HFF-Myc (cell line): ENCODE data around the gene CUEDC1.
"Not testable (repeated sequence)": the region's sequence is repeated elsewhere in the genome, so short reads cannot be mapped to it uniquely, and the experiment has no call there.

Experiments used
- DNase-seq: peaks from one replicate; pipeline ENCODE4 v3.0.0-alpha.2; 2011; ENCODE audit warnings: low read depth; ENCODE audit errors: extremely low read depth
- H3K4me3 ChIP-seq: replicated peaks from 2 replicates; pipeline ENCODE4 v1.5.1; 2011; ENCODE audit warnings: low read depth, mild to moderate bottlenecking, control low read depth, low read length
- TF ChIP-seq, protein P1 (sequence below): IDR thresholded peaks from 2 replicates; pipeline ENCODE4 v1.5.1; 2012; ENCODE audit warnings: mild to moderate bottlenecking, low read depth, low read length, control low read depth; ENCODE audit errors: missing control alignments

Gene CUEDC1

DNA sequence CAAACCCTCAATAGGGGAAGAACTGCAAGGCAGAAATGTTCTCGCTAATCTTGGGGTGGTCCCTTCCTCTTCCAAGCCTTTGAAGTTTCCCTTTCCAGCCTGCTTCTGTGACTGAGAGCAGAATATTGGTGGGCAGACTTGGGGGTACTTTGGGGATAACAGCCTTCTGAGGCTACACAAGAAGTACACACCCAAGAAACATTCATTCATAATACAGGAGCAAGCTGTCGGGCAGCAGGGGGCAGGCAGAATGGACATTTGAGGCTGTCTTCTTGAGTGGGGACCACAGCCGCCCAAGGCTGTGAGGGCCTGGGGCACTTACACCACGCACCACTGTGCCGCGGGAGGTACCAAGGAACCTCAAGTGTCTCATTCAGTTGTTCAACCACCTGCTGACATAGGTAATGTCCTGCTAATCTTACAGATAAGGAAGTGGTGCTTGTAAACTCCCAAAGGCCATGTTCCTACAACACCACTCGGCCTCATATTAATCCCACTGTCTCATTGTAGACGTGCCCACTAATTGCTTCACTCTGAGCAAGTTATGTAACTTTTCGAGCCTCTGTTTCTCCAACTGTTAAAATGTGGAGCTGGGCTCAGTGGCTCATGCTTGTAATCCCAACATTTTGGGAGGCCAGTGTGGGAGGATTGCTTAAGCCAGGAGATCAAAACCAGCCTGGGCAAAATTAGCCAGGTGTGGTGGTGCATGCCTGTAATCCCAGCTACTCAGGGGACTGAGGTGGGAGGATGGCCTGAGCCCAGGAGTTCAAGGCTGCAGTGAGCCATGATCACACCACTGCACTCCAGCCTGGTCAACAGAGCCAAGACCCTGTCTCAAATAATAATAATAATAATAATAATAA, 102.9 kb downstream of the CUEDC1 start:
- no peak overlapping the region for H3K4me3 ChIP-seq
- TF ChIP-seq, protein P1, sequence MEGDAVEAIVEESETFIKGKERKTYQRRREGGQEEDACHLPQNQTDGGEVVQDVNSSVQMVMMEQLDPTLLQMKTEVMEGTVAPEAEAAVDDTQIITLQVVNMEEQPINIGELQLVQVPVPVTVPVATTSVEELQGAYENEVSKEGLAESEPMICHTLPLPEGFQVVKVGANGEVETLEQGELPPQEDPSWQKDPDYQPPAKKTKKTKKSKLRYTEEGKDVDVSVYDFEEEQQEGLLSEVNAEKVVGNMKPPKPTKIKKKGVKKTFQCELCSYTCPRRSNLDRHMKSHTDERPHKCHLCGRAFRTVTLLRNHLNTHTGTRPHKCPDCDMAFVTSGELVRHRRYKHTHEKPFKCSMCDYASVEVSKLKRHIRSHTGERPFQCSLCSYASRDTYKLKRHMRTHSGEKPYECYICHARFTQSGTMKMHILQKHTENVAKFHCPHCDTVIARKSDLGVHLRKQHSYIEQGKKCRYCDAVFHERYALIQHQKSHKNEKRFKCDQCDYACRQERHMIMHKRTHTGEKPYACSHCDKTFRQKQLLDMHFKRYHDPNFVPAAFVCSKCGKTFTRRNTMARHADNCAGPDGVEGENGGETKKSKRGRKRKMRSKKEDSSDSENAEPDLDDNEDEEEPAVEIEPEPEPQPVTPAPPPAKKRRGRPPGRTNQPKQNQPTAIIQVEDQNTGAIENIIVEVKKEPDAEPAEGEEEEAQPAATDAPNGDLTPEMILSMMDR: no peak
- no peak for DNase-seq

DNA sequence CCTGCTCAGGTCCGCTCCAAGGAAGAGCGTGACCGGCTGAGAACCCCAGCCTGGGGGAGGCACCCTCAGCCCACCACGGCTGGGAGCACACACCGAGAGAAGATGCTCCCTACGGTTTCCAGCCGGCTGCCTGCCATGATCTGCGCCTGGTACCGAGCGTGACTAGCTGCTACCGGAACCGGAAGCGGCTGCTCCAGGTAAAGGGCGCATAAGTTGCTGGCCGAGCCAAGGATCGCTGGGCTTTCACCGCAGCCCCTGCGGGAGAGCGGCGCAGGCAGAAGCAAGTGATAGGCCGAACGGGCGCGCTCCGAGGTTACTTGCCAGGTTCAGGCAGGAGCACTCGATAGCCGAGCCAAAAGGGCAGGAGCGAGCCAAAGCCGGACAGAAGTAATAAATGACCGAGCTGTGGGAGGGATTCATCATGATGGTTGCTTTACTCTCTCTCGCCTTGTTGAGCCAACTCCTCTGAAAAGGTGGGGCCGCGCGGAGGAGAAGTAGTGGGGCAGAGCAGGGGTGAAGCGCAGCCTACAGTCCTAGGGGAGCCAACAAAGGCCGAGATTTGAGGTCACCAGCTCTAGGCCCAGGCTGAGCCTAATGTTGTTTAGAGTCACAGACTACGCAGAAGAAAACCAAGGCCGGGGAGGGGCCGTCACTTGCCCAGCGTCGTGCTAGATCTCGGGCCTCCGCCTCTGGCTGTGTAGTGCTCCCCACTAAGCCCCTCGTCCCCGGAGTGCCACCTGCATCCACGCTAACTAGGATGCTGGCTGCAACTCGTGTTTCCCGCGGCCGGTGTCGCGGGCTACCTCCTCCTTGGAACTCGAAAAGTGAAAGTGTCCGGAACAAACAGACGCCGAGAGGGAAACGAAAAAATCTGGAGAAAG, 105.1 kb downstream of the CUEDC1 start, which contains the start of gene MRPS23:
MRPS23 (minus strand) TSS at position 171 of the 881 bp plus-strand sequence; CDS start at position 137, 34 bp downstream.
- DNase-seq: peak; percentile 96
- H3K4me3 ChIP-seq: peak within 1 kb of the TSS; percentile 94
- TF ChIP-seq, protein P1: no peak

DNA sequence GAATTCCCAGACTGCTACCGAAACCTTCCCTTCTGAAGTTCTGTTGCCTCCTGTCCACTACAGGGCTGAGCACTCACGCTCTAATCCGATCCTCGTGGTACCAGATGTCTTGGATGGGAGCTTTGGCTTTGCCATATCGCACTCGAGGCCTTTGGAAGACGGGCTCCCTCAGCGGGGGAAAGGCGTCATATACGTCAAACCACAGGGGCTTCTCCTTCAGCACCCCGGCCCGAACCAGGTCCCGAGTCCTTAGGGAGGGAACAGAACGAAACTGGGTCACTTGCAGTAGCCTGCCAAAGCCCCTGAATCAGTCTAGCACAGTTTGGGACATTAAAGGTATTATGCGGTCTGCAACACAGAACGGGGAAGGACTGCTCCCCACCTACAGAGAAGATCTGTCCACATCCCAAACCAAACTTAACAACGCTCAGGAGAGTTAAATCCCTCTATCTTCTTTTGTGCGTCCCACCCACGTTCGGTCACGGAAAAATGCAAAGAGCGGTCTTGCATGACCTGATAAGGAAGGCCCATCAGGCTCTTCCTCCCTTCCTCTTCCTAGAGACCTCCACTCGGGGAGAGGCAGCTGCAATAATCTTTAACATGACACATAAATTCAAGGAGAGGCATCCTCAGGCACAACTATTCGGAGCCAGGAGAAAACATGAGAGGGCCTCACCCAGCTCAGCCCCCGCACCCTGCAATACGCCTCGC, 105.9 kb downstream of the CUEDC1 start:
- TF ChIP-seq, protein P1: no peak
- DNase-seq: no peak
- peak overlapping the region; percentile 94 for H3K4me3 ChIP-seq

DNA sequence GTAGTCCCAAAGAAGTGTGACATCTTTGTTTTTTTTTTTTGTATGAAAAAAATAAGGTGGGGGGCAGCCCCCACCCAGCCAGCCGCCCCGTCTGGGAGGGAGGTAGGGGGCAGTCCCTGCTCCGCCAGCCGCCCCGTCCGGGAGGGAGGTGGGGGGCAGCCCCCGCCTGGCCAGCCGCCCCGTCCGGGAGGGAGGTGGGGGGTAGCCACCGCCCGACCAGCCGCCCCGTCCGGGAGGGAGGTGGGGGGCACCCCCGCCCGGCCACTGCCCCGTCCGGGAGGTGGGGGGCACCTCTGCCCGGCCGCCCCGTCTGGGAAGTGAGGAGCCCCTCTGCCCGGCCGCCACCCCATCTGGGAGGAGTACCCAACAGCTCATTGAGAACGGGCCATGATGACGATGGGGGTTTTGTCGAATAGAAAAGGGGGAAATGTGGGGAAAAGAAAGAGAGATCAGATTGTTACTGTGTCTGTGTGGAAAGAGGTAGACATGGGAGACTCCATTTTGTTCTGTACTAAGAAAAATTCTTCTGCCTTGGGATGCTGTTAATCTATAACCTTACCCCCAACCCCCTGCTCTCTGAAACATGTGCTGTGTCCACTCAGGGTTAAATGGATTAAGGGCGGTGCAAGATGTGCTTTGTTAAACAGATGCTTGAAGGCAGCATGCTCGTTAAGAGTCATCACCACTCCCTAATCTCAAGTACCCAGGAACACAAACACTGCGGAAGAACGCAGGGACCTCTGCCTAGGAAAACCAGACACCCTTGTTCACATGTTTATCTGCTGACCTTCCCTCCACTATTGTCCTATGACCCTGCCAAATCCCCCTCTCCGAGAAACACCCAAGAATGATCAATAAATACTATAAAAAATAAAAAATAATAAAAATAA, 108.9 kb downstream of the CUEDC1 start:
- DNase-seq, H3K4me3 ChIP-seq: not testable (repeated sequence)

DNA sequence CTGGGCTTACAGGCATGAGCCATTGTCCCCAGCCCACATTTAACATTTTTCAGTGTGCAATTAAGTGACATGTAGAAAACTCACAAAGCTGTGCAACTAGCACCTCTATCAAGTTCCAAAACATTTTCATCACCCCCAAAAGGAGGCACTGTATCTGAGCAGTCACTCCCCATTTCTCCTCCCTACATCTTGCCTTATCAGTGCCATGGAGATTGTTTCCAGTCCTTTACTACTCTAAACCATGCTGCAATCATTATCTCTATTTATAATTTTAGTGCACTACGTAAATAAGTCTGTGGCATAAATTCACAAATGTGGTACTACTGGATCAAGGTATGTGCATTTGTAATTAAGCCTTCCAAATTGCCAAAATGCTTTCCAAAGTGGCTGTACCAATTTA, 112.9 kb downstream of the CUEDC1 start:
- TF ChIP-seq, protein P1: no peak
- no peak overlapping the region for H3K4me3 ChIP-seq
- no peak for DNase-seq

DNA sequence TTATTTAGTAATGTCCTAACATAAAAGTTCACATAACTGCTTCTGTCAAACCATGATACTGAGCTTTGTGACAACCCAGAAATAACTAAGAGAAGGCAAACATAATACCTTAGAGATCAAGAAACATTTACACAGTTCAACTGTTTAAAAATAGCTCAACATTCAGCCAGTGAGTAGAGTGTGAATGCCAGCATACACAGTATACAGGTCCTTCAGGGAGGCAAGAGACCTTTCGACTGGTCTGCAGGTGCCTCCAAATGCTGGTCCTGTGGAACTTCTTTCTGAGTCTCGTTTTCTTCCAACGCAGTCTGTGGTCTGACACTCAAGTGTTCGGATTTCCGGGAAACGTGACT, 115.7 kb downstream of the CUEDC1 start:
- TF ChIP-seq, protein P1: no peak
- DNase-seq: no peak
- no peak overlapping the region for H3K4me3 ChIP-seq
